ENCODE data around the gene NME3.

GRCh38 chr16:1769402-1770300 is 1.7 kb downstream of the NME3 start:
- TF ChIP-seq CTCF (conservative IDR thresholded peaks at IDR 0.05) (no peak), ZFX (IDR thresholded peaks at IDR 0.05) (no peak)
